ENCODE measurements around the gene IKBKE. TPM values are rescaled to one million over a fixed set of nuclear protein-coding genes. Genes with fewer than 3 reads are reported as not detected.
A peak's percentile ranks its signal among the peaks of the same experiment; 100 is the strongest.

The IKBKE gene
- total RNA-seq, result 10 to 100 TPM; 64.8 to 72.7 TPM

DNA sequence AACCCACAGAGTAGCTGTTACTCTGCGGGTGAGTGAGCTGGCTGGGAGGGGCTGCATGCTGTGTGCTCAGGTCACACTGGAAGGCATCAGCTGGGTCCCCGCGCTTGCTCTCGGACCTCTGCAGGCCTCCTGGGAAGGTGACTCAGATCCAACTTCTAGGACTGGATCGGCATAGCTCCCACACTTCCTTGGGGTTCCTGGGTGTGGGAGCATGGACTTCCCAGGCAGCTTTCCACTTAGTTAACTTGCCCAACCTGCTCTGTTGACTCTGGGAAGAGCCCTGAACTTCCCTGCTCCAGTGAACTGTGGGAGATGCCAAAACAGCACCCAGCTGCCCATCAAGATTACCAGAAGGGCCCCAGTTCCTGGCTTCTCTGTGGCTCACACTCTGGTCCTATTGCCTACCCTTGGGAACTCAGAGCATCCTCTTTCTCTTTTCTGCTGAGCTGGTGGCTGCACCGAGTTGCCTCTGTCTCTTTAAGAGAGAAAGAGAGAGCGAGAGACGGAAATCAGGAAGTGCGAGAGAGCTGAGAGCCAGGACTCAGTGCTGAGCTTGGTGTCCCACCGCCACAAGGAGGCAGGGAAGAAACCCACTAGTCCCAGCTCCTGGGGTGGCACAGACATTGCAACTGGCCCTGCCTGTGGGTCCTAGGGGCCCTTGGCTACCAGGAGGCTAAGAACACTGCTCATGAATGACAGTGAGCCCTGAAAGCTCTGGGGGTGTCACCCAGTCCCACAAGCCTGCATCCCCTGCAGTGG lies at the start of gene IKBKE:
Gene IKBKE, plus strand, starts transcription at position 544 of the 759 bp plus-strand sequence. CDS start 2,752 bp downstream, outside the sequence.
- H3K36me3 Mint-ChIP-seq, result peaks cover 24% of the 10 kb centered on the region
- H3K9me3 Mint-ChIP-seq (ENCODE audit: low read depth), result no peaks in the 10 kb centered on the region
- DNase-seq (peak; percentile 84), ATAC-seq (peak; percentile 72)
- no peaks in the 10 kb centered on the region for H3K27me3 Mint-ChIP-seq
- peak within 1 kb of the TSS; percentile 92 for H3K27ac Mint-ChIP-seq
- peaks cover 88% of the 10 kb centered on the region for H3K4me1 Mint-ChIP-seq
- peak within 1 kb of the TSS; percentile 91 for H3K4me3 Mint-ChIP-seq
- CTCF ChIA-PET, result interaction anchor here (0.8 to 5.2 kb wide), 19 partner anchors 8 to 216 kb away, joined by 3 to 60 read pairs (median 9); partner anchors contain the start of genes DYRK3, EIF2D and RASSF5

DNA sequence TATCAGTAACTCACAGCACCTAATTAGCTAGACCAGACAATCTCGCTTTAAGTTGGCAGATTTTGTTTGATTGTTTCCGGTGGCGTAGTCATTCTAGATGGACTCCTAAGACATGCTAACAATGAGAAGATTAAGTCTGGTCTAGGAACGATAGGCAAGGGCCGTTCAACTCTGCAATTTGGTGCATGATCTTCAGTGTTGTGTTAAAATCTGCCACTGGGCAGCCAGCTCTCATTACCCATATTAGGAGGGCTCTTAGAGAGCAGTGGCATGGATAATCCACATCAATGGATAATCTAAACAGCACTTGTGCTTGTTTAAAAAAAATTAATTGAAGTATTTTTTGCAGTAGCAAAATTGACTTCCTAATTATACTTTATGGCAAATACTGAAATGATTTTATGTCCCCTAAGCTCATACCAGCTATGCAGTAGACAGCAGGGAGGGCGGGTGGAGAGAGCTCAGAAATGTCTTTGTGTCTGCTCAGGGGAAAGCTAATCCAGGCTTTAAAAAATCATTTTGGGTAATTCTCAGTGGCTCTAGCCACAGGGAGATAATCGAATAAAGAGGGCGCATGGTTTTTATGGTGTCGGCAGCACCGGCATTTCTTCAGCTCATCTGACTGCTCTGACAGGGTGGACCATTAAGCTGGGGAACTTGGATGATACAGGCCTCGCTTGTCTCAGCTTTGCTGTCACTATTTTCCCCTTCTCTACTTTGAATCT lies 48.5 kb upstream of the IKBKE start:
- DNase-seq (peak; percentile 30), ATAC-seq (no peak)
- H3K9me3 Mint-ChIP-seq (ENCODE audit: low read depth), result no peaks in the 10 kb centered on the region
- H3K27ac Mint-ChIP-seq, result no peak overlapping the region
- peaks cover 33% of the 10 kb centered on the region for H3K36me3 Mint-ChIP-seq
- peaks cover under 1% of the 10 kb centered on the region for H3K4me1 Mint-ChIP-seq
- no peaks in the 10 kb centered on the region for H3K27me3 Mint-ChIP-seq
- H3K4me3 Mint-ChIP-seq, result no peak overlapping the region
- CTCF ChIA-PET, result interaction anchor here (1.0 kb wide), 1 partner anchor 9 kb away, joined by 5 read pairs; no protein-coding TSS in a partner anchor

DNA sequence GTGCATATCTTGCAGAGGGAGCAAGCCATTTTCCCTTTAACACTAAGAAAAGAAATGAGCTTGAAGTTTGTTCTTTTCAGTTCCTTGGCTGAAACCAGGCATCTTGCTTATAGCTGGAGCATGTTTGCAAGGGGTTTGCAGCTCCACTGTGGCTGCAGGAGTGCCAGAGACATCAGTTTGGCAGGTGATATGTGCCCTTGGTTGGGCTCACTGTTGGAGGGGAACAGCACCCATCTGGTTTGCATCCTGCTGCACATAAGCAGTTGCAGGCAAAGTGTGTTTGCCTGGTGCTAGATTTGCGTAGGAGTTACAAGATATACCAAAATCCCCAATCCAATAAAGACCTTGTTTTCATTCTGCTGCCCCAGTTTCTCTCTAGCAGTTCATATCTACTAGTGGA lies 47.8 kb upstream of the IKBKE start:
- H3K4me1 Mint-ChIP-seq, result peaks cover 2% of the 10 kb centered on the region
- DNase-seq (no peak), ATAC-seq (no peak)
- H3K4me3 Mint-ChIP-seq, result no peak overlapping the region
- CTCF ChIA-PET, result interaction anchor here (1.0 kb wide), 1 partner anchor 8 kb away, joined by 5 read pairs; no protein-coding TSS in a partner anchor
- H3K9me3 Mint-ChIP-seq (ENCODE audit: low read depth), result no peaks in the 10 kb centered on the region
- no peak overlapping the region for H3K27ac Mint-ChIP-seq
- peaks cover 34% of the 10 kb centered on the region for H3K36me3 Mint-ChIP-seq
- H3K27me3 Mint-ChIP-seq, result no peaks in the 10 kb centered on the region

DNA sequence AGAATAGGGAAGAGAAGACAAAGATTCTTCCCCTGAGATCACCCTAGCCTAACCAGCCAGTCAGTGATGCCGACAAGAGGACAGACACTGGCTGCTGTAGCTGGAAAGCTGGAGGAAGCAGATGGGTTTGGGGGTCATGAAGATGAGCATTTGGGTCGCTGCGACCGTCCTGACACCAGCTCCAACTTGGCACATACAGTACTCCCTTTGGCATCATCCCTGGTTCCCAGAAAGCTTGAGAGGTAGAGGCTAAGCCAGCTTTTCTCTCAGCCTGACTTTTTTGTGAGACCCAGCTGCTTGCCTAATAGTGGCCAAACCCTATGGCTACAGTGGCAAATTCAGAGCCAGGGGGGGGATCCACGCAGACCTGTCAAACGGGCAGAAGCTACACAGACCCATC lies 43.0 kb upstream of the IKBKE start:
- no peak overlapping the region for H3K27ac Mint-ChIP-seq
- peaks cover 19% of the 10 kb centered on the region for H3K4me1 Mint-ChIP-seq
- CTCF ChIA-PET, result interaction anchor here (0.9 to 1.0 kb wide), 2 partner anchors 10 to 34 kb away, joined by 3 read pairs; no protein-coding TSS in a partner anchor

DNA sequence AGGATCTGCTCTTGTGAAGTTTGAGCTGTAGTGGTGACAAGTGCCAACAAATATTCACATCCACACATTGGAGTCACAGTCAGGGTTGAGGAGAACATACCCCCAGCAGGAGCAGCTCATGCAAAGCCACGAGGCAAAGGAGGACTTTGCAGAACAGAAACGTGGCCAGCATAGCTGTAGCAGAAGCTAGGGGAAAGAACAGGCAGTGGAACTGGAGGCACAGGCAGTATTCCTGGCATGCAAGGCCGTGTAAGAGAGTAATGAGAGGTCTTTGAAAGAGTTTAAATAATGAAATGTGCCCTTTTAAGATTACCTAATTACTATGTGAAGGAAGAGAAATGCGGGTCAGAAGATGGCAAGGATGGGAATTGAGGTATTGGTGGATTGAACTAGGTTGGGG lies 40.9 kb upstream of the IKBKE start:
- H3K36me3 Mint-ChIP-seq, result peaks cover 46% of the 10 kb centered on the region
- H3K27me3 Mint-ChIP-seq, result no peaks in the 10 kb centered on the region
- no peak overlapping the region for H3K27ac Mint-ChIP-seq
- peaks cover 19% of the 10 kb centered on the region for H3K4me1 Mint-ChIP-seq
- ATAC-seq (no peak), DNase-seq (no peak)
- CTCF ChIA-PET, result no interaction called here
- H3K9me3 Mint-ChIP-seq (ENCODE audit: low read depth), result no peaks in the 10 kb centered on the region
- H3K4me3 Mint-ChIP-seq, result no peak overlapping the region

More for the DNA sequence above, 43.0 kb upstream of the IKBKE start:
- Mint-ChIP-seq H3K27me3 (no peaks in the 10 kb centered on the region), H3K36me3 (peaks cover 43% of the 10 kb centered on the region), H3K4me3 (no peak overlapping the region), H3K9me3 (ENCODE audit: low read depth) (no peaks in the 10 kb centered on the region)
- DNase-seq (no peak), ATAC-seq (no peak)

DNA sequence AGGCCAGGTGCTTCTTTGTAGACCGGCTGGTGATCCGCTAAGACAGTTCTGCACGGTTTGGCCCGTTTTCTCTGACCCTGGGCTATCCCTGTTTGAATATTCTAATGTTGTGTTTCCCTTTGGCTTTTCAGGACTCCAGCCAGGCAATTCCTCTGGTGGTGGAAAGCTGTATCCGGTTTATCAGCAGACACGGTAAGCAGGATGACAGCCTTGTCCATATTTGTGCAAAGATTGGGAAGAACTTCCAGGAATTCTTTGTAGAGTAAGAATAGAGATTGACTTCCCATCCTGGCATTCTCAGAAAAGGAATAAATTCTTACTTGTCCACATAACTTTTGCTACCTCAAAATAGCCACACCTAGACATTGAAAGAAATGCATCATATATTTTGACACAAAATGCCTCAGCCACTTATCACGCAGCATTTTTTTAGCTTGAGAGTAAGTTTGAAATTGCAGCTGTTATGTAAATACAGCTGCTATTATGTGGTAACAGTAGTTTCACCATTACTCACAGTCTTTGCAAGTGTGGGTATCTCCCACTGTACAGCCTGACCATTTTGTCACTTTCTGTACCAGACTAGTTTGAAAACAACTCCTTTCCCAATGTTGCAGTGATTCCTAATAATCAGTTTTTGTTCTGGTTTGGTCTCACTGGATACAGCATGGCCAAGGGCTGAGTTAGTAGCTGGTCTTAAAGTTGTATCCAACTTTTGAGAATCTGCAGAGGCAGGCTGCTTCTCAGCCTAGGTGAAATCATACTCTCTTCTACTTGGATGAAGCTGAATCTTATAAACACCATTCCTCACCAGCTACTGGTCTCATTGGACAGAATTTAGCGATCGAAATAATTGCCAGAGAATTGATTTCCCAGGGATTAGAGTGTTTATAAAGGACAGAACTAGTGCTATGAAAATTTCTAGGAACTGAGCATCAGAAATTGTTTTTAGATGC lies 40.0 kb upstream of the IKBKE start:
- DNase-seq (no peak), ATAC-seq (peak; percentile 66)
- CTCF ChIA-PET, result interaction anchor here (1.0 kb wide), 1 partner anchor 8 kb away, joined by 5 read pairs; no protein-coding TSS in a partner anchor
- Mint-ChIP-seq H3K4me1 (peaks cover 24% of the 10 kb centered on the region), H3K36me3 (peaks cover 51% of the 10 kb centered on the region), H3K27me3 (no peaks in the 10 kb centered on the region), H3K9me3 (ENCODE audit: low read depth) (no peaks in the 10 kb centered on the region), H3K27ac (no peak overlapping the region), H3K4me3 (no peak overlapping the region)

DNA sequence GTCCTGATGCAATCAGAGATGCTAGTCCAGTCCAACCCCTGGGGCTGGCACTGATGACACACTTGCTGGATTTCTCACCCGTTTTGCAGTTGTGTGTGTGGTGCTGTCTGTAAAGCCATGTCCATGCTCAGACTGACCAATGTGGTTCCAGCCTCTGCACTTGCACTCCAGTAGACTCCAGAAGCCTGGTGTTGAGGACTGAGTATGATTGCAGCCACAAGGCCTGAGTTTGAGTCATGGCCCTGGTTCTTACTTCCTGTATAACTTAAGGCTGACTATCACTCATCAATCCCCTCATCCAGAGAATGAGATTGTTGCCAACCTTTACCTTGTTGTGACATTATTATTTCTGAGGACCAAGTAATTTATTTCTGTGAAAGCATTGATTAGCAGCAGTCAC lies 34.8 kb upstream of the IKBKE start:
- DNase-seq (peak; percentile 50), ATAC-seq (peak; percentile 66)
- H3K27ac Mint-ChIP-seq, result no peak overlapping the region
- CTCF ChIA-PET, result no interaction called here
- peaks cover 56% of the 10 kb centered on the region for H3K36me3 Mint-ChIP-seq
- peaks cover 13% of the 10 kb centered on the region for H3K4me1 Mint-ChIP-seq
- no peak overlapping the region for H3K4me3 Mint-ChIP-seq
- no peaks in the 10 kb centered on the region for H3K27me3 Mint-ChIP-seq
- no peaks in the 10 kb centered on the region for H3K9me3 Mint-ChIP-seq (ENCODE audit: low read depth)

DNA sequence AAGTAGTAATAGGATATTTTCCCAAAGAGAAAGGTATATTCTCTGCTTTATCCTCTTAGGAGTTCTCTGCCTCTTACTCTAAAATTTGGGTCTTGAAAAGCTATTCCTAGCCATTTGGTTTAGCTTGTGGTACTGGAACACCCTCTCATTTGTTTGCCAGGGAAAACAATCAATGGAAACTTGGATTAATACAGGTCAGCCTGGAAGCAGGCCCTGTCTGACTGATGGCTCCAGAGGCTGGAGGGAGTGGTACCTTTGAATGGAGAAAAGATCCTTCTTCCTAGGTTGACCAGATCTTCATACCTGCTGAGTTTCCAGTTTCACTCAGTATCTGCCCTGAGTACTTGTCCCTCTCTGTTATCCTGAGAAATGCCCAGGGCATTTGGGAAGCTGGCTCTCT lies 31.7 kb upstream of the IKBKE start:
- Mint-ChIP-seq H3K4me1 (peaks cover 13% of the 10 kb centered on the region), H3K9me3 (ENCODE audit: low read depth) (no peaks in the 10 kb centered on the region), H3K27me3 (no peaks in the 10 kb centered on the region), H3K36me3 (peaks cover 43% of the 10 kb centered on the region), H3K4me3 (no peak overlapping the region), H3K27ac (no peak overlapping the region)
- DNase-seq (no peak), ATAC-seq (no peak)
- CTCF ChIA-PET, result interaction anchor here (0.7 kb wide), 1 partner anchor 47 kb away, joined by 3 read pairs; no protein-coding TSS in a partner anchor

DNA sequence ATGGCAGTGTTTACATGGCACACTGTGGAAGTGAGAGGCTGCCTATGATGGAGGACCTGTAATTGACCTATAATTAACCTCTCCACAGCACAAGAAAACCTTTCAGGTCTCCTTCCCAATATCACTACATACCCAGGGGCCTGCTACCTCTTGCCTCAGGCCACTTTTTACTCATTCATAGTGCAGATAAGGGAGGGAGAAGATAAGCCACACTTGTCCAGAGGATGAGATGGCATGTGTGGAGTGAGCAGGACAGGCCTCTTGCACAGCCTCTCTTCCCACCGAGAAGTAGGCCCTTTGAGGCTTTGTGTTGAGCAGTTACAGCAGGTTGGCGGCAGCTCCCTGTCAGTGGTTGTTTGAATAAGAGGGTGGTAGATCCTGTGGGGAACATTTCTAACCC lies 31.1 kb upstream of the IKBKE start:
- no peak overlapping the region for H3K4me3 Mint-ChIP-seq
- no peaks in the 10 kb centered on the region for H3K9me3 Mint-ChIP-seq (ENCODE audit: low read depth)
- DNase-seq, result no peak
- H3K27me3 Mint-ChIP-seq, result no peaks in the 10 kb centered on the region
- CTCF ChIA-PET, result interaction anchor here (0.6 kb wide), 1 partner anchor 27 kb away, joined by 3 read pairs; no protein-coding TSS in a partner anchor
- H3K36me3 Mint-ChIP-seq, result peaks cover 39% of the 10 kb centered on the region
- ATAC-seq, result no peak
- H3K4me1 Mint-ChIP-seq, result peaks cover 13% of the 10 kb centered on the region
- H3K27ac Mint-ChIP-seq, result no peak overlapping the region

DNA sequence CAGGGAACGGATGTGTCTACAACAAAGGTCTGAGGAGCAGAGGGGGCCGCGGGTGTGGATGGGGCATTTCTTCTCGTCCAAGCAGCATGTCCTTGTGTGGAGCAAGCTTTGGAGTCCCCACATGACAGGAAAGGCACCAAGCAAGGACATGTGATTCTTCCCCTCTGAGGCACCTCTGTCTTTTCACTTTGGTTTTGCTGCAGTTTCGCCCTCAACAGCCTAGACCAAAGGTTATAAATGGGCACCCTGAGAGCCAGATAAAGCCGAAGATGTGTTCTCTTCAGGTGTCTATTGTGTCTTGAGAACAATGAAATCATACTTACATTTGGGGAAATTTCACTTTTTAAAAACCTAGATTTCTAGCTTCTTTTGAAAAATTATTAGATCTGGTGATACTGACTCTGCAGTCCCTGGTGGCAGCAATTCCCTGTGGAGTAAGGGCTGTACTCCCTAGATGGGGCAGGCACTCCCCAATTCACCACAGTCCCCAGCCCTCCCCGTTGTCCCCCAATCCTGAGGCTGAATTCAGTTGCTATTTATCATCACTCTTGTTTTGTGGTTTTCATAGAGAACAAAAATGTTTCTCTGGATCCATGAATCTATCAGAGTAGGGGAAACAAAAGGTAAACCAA lies 28.8 kb upstream of the IKBKE start:
- H3K4me3 Mint-ChIP-seq, result no peak overlapping the region
- ATAC-seq (no peak), DNase-seq (no peak)
- peaks cover 4% of the 10 kb centered on the region for H3K4me1 Mint-ChIP-seq
- peaks cover 33% of the 10 kb centered on the region for H3K36me3 Mint-ChIP-seq
- CTCF ChIA-PET, result no interaction called here
- H3K27ac Mint-ChIP-seq, result no peak overlapping the region
- H3K9me3 Mint-ChIP-seq (ENCODE audit: low read depth), result no peaks in the 10 kb centered on the region
- H3K27me3 Mint-ChIP-seq, result no peaks in the 10 kb centered on the region

DNA sequence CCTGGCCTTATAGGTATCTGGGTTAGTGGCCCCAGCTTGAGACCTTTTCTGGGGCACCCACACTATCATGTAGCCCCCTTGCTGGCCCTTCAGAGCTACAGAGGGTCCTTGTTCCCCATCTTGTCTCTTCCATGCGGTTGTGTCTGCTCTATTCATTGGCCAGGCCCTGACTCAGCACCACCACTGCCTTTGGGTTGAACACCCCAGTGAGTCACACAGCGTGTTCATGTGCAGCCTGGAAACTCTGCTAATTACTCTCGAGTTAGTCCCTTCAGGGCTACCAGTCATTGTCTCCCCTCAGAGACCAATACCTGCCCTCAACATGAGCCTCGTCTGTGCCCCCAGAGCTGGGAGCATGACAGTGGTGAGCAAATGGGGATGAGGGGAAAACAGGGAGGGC lies 28.2 kb upstream of the IKBKE start:
- Mint-ChIP-seq H3K4me3 (no peak overlapping the region), H3K27me3 (no peaks in the 10 kb centered on the region), H3K36me3 (peaks cover 35% of the 10 kb centered on the region), H3K9me3 (ENCODE audit: low read depth) (no peaks in the 10 kb centered on the region), H3K27ac (no peak overlapping the region), H3K4me1 (peaks cover 4% of the 10 kb centered on the region)
- ATAC-seq, result no peak
- DNase-seq, result no peak
- CTCF ChIA-PET, result no interaction called here

DNA sequence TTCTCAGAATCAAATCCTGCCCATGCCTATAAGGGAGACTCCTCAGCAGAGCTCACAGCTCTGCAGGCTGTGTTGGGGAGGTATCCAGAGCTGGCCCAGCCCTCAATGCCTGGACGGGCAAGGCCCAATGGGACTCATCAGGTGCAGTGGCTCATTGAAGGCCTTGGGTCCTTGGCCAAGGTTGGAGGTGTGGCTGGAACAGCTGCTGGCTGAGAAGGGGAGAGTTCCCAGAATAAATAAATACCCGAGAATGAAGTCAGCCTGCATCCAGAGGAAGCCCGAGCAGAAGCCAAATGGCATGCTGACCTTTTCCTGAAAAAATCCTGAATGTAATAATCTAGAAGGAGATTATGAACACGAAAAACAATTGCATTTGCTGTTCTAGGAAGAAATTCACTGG lies 25.2 kb upstream of the IKBKE start:
- ATAC-seq, result no peak
- Mint-ChIP-seq H3K4me1 (peaks cover 4% of the 10 kb centered on the region), H3K36me3 (peaks cover 23% of the 10 kb centered on the region), H3K4me3 (no peak overlapping the region), H3K9me3 (ENCODE audit: low read depth) (no peaks in the 10 kb centered on the region), H3K27ac (no peak overlapping the region), H3K27me3 (no peaks in the 10 kb centered on the region)
- no peak for DNase-seq
- CTCF ChIA-PET, result no interaction called here
